A673 (cell line): ENCODE data around the gene NXPH2.

ENCODE experiments used
- CTCF ChIP-seq: fragments of 300-800, 200-600 bp; sonication (generic); conservative IDR thresholded peaks from 2 replicates; pipeline ENCODE4 v1.5.1; 2017; ENCODE audit warnings: low read depth, mild to moderate bottlenecking, antibody characterized with exemption, low read length, moderate library complexity, mixed read lengths
- EZH2 ChIP-seq: fragments of 200-600 bp; sonication (generic); IDR thresholded peaks from 2 replicates; pipeline ENCODE4 v1.6.1; 2017; ENCODE audit warnings: borderline replicate concordance, low read depth, mild to moderate bottlenecking, mixed read lengths, antibody characterized with exemption, low read length; ENCODE audit not compliant: poor library complexity, severe bottlenecking

- TF ChIP-seq CTCF (no peak), EZH2 (no peak)
Measured at GRCh38 chr2:138722316-138722715, 57.9 kb downstream of the NXPH2 start.
